Lower leg skin (tissue), 4 donors: Measurements from ENCODE around the gene AQP3. TPM values are rescaled to one million over a fixed set of nuclear protein-coding genes. Genes with fewer than 3 reads are reported as not detected.
"Not testable (repeated sequence)": the region's sequence is repeated elsewhere in the genome, so short reads cannot be mapped to it uniquely, and the experiment has no call there.

Experiments
- DNase-seq, 2 donors: peaks; one replicate each; pipeline ENCODE4 v3.0.0-alpha.2; 2019; ENCODE audit warnings: low spot score in 2 of 2
- H3K4me3 ChIP-seq: fragments of 200-600 bp; sonication (generic); 2 replicates; pipeline ENCODE4 v1.5.1; 2017; ENCODE audit warnings: mild to moderate bottlenecking, low read depth; ENCODE audit not compliant: poor library complexity, severe bottlenecking
- CTCF ChIP-seq, 3 donors: fragments of 450-650 bp; IDR thresholded peaks; one replicate each; pipeline ENCODE4 v1.5.1; 2016; ENCODE audit warnings: antibody characterized with exemption in 3 of 3, mild to moderate bottlenecking in 3 of 3, moderate library complexity in 2 of 3
- POLR2A ChIP-seq, 2 donors: fragments of 450-650 bp; IDR thresholded peaks; one replicate each; pipeline ENCODE4 v1.6.1; 2016 to 2017; ENCODE audit warnings: antibody characterized with exemption in 2 of 2, mild to moderate bottlenecking in 1 of 2, moderate library complexity in 1 of 2
- WGBS, 2 donors: methylation state at CpG; one replicate each; pipeline ENCODE4 v1.1.5; 2018; 5-methylcytosine and 5-hydroxymethylcytosine counted together
- intact Hi-C: fragments of 100-400 bp; cut with DNase I; formaldehyde crosslinking; loops from one replicate; pipeline ENCODE4 v1.15.0; 2023; ENCODE audit warnings: low total_unique reads
- microRNA-seq, 2 donors: library from miRNA; unstranded; fragments of <30 nt; microRNA quantifications; one replicate each; pipeline ENCODE4, GENCODE V29; 2016; ENCODE audit warnings: borderline replicate concordance in 2 of 2, borderline number of aligned reads in 1 of 2
- total RNA-seq, 4 donors: library from RNA; depleted of rRNA; stranded (reverse); fragments of >200 nt; gene quantifications; one replicate each; pipeline ENCODE4 v1.1.0, GENCODE V29; 2016

AQP3 gene
- total RNA-seq, 4 donors from 2014 or later, result 728 to 1,697 (median 1,073) TPM

- no peak for DNase-seq
- TF ChIP-seq CTCF (IDR thresholded peaks at IDR 0.05) (no peak), POLR2A (IDR thresholded peaks at IDR 0.05) (no peak)
- intact Hi-C loops, result no loop called here
- H3K4me3 ChIP-seq, result no peak overlapping the region
- 68 to 70% methylated on average over 11 of the region's 11 CpGs for WGBS, 2 donors
Measured at GRCh38 chr9:33393581-33393980, 53.8 kb downstream of the AQP3 start.

- H3K4me3 ChIP-seq, intact Hi-C loops, DNase-seq: not testable (repeated sequence)
- WGBS, 2 donors, result 64 to 65% methylated on average over 7 of the region's 7 CpGs
Measured at GRCh38 chr9:33392591-33393021, 54.8 kb downstream of the AQP3 start.

Small RNAs within 50 kb of the gene (microRNA-seq; reads per million reads assigned to microRNA genes)
- 0 to 0.68 reads per million in 2 donors for gene MIR6851

Other genes starting within 250 kb of the AQP3 start
- not detected for gene SPINK4, start 207.4 kb downstream of the AQP3 start, total RNA-seq
- 100 to 1,000 TPM; 122 to 220 (median 172) TPM for gene BAG1, start 182.9 kb downstream of the AQP3 start, total RNA-seq
- gene CHMP5, start 182.5 kb downstream of the AQP3 start, total RNA-seq, result 10 to 100 TPM; 55.3 to 81.5 (median 65.6) TPM
- gene NFX1, start 157.1 kb downstream of the AQP3 start, total RNA-seq, result 10 to 100 TPM; 39.3 to 53.6 (median 47.1) TPM
- 10 to 100 TPM in 2 of 4 donors, 1 to 10 TPM in 2; 2.7 to 20.7 (median 9.6) TPM for gene AQP7, start 45.0 kb downstream of the AQP3 start, total RNA-seq
- 10 to 100 TPM; 26.2 to 40.2 (median 31.5) TPM for gene NOL6, start 26.3 kb upstream of the AQP3 start, total RNA-seq
- 1 to 10 TPM; 2.5 to 8.9 (median 5.1) TPM for gene ANKRD18B, start 76.7 kb upstream of the AQP3 start, total RNA-seq